NCI-H128 (cell line): ENCODE data around the gene KCTD16.

Experiments
- DNase-seq: peaks from one replicate; lab custom pipeline; 2025; ENCODE audit not compliant: unreplicated experiment; lab: John Stamatoyannopoulos, UW

KCTD16 gene

GRCh38 chr5:144329681-144330080, 159.0 kb downstream of the KCTD16 start:
- no peak for DNase-seq

- no peak for DNase-seq
Measured at GRCh38 chr5:144331361-144331760, 160.7 kb downstream of the KCTD16 start.

- DNase-seq, result no peak
Measured at GRCh38 chr5:144332265-144332664, 161.6 kb downstream of the KCTD16 start.

- no peak for DNase-seq
Measured at GRCh38 chr5:144333336-144333920, 162.8 kb downstream of the KCTD16 start.

- no peak for DNase-seq
Measured at GRCh38 chr5:144335561-144335960, 164.9 kb downstream of the KCTD16 start.

- no peak for DNase-seq
Measured at GRCh38 chr5:144336191-144336961, 165.7 kb downstream of the KCTD16 start.

GRCh38 chr5:144352330-144352729, 181.7 kb downstream of the KCTD16 start:
- no peak for DNase-seq

- no peak for DNase-seq
Measured at GRCh38 chr5:144352732-144353317, 182.2 kb downstream of the KCTD16 start.

GRCh38 chr5:144356489-144356888, 185.8 kb downstream of the KCTD16 start:
- no peak for DNase-seq

- DNase-seq, result no peak
Measured at GRCh38 chr5:144361406-144361805, 190.7 kb downstream of the KCTD16 start.

GRCh38 chr5:144365885-144366284, 195.2 kb downstream of the KCTD16 start:
- no peak for DNase-seq

- no peak for DNase-seq
Measured at GRCh38 chr5:144367991-144368390, 197.3 kb downstream of the KCTD16 start.

- DNase-seq, result no peak
Measured at GRCh38 chr5:144368556-144368955, 197.9 kb downstream of the KCTD16 start.

GRCh38 chr5:144369006-144369405, 198.3 kb downstream of the KCTD16 start:
- DNase-seq, result no peak

- no peak for DNase-seq
Measured at GRCh38 chr5:144370273-144370672, 199.6 kb downstream of the KCTD16 start.

GRCh38 chr5:144374637-144375036, 204.0 kb downstream of the KCTD16 start:
- DNase-seq, result no peak

- DNase-seq, result no peak
Measured at GRCh38 chr5:144377207-144377606, 206.5 kb downstream of the KCTD16 start.

GRCh38 chr5:144378681-144379080, 208.0 kb downstream of the KCTD16 start:
- DNase-seq, result peak; percentile 12

- no peak for DNase-seq
Measured at GRCh38 chr5:144385597-144385996, 214.9 kb downstream of the KCTD16 start.

- DNase-seq, result no peak
Measured at GRCh38 chr5:144386315-144386714, 215.6 kb downstream of the KCTD16 start.

GRCh38 chr5:144390133-144390532, 219.5 kb downstream of the KCTD16 start:
- no peak for DNase-seq

- no peak for DNase-seq
Measured at GRCh38 chr5:144391044-144391443, 220.4 kb downstream of the KCTD16 start.
